Measurements from ENCODE around the gene KCNAB2.

Gene KCNAB2

GRCh38 chr1:6028042-6028850 lies 17.4 kb upstream of the KCNAB2 start:
- DNase-seq (ENCODE audit: low read depth), result no peak
- no peak overlapping the region for H3K4me3 ChIP-seq (ENCODE audit: low read depth, low read length)

- no peak for DNase-seq (ENCODE audit: low read depth)
- no peak overlapping the region for H3K4me3 ChIP-seq (ENCODE audit: low read depth, low read length)
Observed at GRCh38 chr1:6029351-6029750, 16.3 kb upstream of the KCNAB2 start.

- no peak overlapping the region for H3K4me3 ChIP-seq (ENCODE audit: low read depth, low read length)
- no peak for DNase-seq (ENCODE audit: low read depth)
Observed at GRCh38 chr1:6030132-6030531, 15.6 kb upstream of the KCNAB2 start.

GRCh38 chr1:6030547-6031261 lies 15.0 kb upstream of the KCNAB2 start:
- no peak overlapping the region for H3K4me3 ChIP-seq (ENCODE audit: low read depth, low read length)
- no peak for DNase-seq (ENCODE audit: low read depth)

- no peak for DNase-seq (ENCODE audit: low read depth)
Observed at GRCh38 chr1:6033124-6033523, 12.6 kb upstream of the KCNAB2 start.

GRCh38 chr1:6033986-6034749 lies 11.5 kb upstream of the KCNAB2 start:
- no peak for DNase-seq (ENCODE audit: low read depth)
- no peak overlapping the region for H3K4me3 ChIP-seq (ENCODE audit: low read depth, low read length)

More at GRCh38 chr1:6033124-6033523, 12.6 kb upstream of the KCNAB2 start:
- no peak overlapping the region for H3K4me3 ChIP-seq (ENCODE audit: low read depth, low read length)

- no peak for DNase-seq (ENCODE audit: low read depth)
- H3K4me3 ChIP-seq (ENCODE audit: low read depth, low read length), result no peak overlapping the region
Observed at GRCh38 chr1:6034750-6035096, 11.0 kb upstream of the KCNAB2 start.

- no peak for DNase-seq (ENCODE audit: low read depth)
- no peak overlapping the region for H3K4me3 ChIP-seq (ENCODE audit: low read depth, low read length)
Observed at GRCh38 chr1:6035303-6035702, 10.4 kb upstream of the KCNAB2 start.

- H3K4me3 ChIP-seq (ENCODE audit: low read depth, low read length), result no peak overlapping the region
- DNase-seq (ENCODE audit: low read depth), result no peak
Observed at GRCh38 chr1:6035719-6036118, 10.0 kb upstream of the KCNAB2 start.

- peak; percentile 78 for DNase-seq (ENCODE audit: low read depth)
- no peak overlapping the region for H3K4me3 ChIP-seq (ENCODE audit: low read depth, low read length)
Observed at GRCh38 chr1:6037338-6037762, 8.3 kb upstream of the KCNAB2 start.

- H3K4me3 ChIP-seq (ENCODE audit: low read depth, low read length), result no peak overlapping the region
- DNase-seq (ENCODE audit: low read depth), result no peak
Observed at GRCh38 chr1:6038603-6039002, 7.1 kb upstream of the KCNAB2 start.

- H3K4me3 ChIP-seq (ENCODE audit: low read depth, low read length), result no peak overlapping the region
- DNase-seq (ENCODE audit: low read depth), result no peak
Observed at GRCh38 chr1:6039031-6039430, 6.7 kb upstream of the KCNAB2 start.

GRCh38 chr1:6040444-6040843 lies 5.2 kb upstream of the KCNAB2 start:
- DNase-seq (ENCODE audit: low read depth), result no peak
- no peak overlapping the region for H3K4me3 ChIP-seq (ENCODE audit: low read depth, low read length)

- no peak overlapping the region for H3K4me3 ChIP-seq (ENCODE audit: low read depth, low read length)
- no peak for DNase-seq (ENCODE audit: low read depth)
Observed at GRCh38 chr1:6040861-6041415, 4.8 kb upstream of the KCNAB2 start.

GRCh38 chr1:6041432-6042062 lies 4.1 kb upstream of the KCNAB2 start:
- no peak for DNase-seq (ENCODE audit: low read depth)

GRCh38 chr1:6043561-6043960 lies 2.1 kb upstream of the KCNAB2 start:
- H3K4me3 ChIP-seq (ENCODE audit: low read depth, low read length), result no peak overlapping the region
- no peak for DNase-seq (ENCODE audit: low read depth)

More at GRCh38 chr1:6041432-6042062, 4.1 kb upstream of the KCNAB2 start:
- no peak overlapping the region for H3K4me3 ChIP-seq (ENCODE audit: low read depth, low read length)

- H3K4me3 ChIP-seq (ENCODE audit: low read depth, low read length), result no peak overlapping the region
- DNase-seq (ENCODE audit: low read depth), result no peak
Observed at GRCh38 chr1:6044481-6045109, 1.1 kb upstream of the KCNAB2 start.

- no peak overlapping the region for H3K4me3 ChIP-seq (ENCODE audit: low read depth, low read length)
- no peak for DNase-seq (ENCODE audit: low read depth)
Observed at GRCh38 chr1:6045110-6045502, 582 bp upstream of the KCNAB2 start.

- no peak for DNase-seq (ENCODE audit: low read depth)
- H3K4me3 ChIP-seq (ENCODE audit: low read depth, low read length), result no peak overlapping the region
Observed at GRCh38 chr1:6046279-6046678, 591 bp downstream of the KCNAB2 start.
